GM18499 (cell line): Measurements from ENCODE around the gene CDC42EP1.
A peak's percentile ranks its signal among the peaks of the same experiment; 100 is the strongest.
"Not testable (repeated sequence)": the region's sequence is repeated elsewhere in the genome, so short reads cannot be mapped to it uniquely, and the experiment has no call there.

Experiments used
- ATAC-seq: cut with Tn5 transposase; IDR thresholded peaks from one replicate; pipeline ENCODE4 v1.9.1; 2021; ENCODE audit warnings: moderate number of reproducible peaks; ENCODE audit not compliant: insufficient read depth, unreplicated experiment

Gene CDC42EP1

DNA sequence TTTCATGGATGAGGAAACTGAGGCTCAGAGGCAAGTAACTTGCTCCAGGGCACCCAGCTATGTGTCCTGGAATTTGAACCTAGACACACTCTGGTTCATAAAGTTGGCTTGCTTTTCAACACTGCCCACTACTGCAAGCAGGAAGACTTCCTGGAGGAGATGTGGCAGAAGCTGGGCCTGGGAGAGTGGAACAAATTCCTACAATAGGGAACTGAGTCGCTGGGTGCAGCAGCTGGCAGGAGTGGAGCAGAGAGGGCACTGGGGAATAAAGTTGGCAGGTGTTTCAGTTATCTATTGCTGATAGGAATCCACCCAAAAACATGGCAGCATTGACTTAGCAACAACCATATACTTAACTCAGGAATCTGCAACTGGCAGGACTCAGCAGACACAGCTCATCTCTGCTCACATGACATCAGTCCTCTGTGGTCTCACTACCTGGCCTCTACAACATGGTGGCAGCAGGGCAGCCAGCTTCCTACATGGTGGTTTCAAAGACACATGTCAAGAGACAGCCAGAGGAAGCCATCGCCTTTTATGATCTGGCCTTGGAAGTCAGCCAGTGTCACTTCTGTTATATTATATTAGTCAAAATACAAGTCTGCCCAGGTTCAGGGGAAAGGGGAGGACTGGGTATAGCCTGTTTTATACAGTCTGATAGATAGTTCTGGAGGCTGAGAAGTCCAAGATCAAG, 30.5 kb upstream of the CDC42EP1 start:
- ATAC-seq, result no peak

DNA sequence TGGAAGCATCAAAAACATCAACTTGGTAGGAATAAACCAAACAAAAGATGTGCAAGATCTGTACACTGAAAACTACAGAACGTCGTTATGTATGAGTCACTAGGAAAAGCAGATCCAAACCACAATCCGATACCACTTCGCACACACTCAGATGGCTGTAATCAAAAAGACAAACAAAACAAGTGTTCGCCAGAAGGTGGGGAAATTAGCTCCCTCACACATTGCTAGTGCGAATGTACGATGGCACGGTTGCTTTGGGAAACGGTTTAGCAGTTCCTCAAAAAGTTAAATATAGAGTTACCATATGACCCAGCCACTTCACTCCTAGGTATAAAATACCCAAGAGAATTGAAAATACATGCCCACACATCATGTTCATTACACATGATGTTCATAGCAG, 26.3 kb upstream of the CDC42EP1 start:
- no peak for ATAC-seq

GRCh38 chr22:37534445-37534844, 25.8 kb upstream of the CDC42EP1 start:
- no peak for ATAC-seq

GRCh38 chr22:37535159-37535558, 25.1 kb upstream of the CDC42EP1 start:
- no peak for ATAC-seq

DNA sequence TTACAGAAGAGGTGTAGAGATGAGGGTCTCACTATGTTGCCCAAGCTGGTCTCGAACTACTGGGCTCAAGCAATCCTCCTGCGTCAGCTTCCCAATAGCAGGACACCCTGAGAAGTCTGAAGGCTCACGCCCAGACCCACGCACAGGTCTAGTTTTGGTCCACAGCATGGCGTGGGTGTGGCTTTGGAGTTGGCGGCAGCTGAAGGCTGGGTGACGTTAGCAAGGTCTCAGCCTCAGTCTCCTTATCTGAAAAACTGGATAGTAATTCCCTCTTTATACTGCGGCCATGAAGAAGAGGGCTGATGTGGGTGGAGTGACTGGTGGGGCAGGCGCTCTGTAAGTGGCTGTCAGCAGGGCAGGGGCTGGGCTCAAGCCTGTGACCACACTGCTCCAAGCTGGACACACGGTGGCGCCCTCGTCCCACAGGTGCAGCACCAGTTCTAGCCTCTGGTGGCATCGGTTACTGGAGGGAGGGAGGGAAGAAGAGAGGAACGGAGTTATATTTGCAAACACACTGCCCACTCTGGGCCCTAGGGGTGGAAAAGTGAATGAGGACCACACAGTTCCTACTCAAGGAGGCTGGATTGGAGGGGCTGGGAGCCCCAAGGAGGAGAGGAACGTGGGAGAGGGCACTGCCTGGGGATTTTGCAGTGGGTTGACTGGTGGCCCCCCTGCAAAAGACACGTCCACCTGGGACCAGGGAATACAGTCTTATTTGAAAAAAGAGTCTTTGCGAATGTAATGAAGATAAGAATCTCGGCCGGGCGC, 21.5 kb upstream of the CDC42EP1 start:
- peak; percentile 55 for ATAC-seq

DNA sequence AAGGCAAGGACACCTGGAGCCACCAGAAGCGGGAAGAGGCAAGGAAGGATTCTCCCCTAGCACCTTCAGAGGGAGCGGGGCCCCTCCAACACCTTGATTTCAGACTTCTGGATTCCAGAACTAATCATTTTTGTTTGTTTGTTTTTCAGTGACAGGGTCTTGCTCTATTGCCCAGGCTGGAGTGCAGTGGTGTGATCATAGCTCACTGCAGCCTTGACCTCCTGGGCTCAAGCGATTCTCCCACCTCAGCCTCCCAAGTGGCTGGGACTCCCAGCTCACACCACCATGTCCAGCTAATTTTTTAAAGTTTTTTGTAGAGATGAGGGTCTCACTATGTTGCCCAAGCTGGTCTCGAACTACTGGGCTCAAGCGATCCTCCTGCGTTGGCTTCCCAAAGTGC, 20.5 kb upstream of the CDC42EP1 start:
- ATAC-seq, result not testable (repeated sequence)

GRCh38 chr22:37542416-37542815, 17.9 kb upstream of the CDC42EP1 start:
- ATAC-seq, result not testable (repeated sequence)

DNA sequence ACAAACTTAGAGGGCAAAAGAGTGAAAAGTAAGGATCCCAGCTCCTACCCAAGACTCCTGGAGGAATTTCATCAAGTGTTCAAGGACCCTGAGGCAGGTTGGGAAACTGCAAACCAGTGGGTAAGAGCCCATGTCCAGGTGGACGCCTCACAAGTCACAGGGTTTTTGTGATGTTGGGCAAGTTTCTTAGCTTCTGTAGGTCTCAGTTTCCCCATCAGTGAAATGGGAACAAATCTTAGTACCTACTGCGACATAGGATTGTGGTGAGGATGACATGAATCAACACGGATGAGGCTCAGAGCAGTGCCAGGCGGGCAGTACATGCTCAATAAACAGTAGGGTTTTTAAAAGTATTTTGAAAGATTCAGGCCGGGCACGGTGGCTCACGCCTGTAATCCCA, 17.3 kb upstream of the CDC42EP1 start:
- no peak for ATAC-seq

DNA sequence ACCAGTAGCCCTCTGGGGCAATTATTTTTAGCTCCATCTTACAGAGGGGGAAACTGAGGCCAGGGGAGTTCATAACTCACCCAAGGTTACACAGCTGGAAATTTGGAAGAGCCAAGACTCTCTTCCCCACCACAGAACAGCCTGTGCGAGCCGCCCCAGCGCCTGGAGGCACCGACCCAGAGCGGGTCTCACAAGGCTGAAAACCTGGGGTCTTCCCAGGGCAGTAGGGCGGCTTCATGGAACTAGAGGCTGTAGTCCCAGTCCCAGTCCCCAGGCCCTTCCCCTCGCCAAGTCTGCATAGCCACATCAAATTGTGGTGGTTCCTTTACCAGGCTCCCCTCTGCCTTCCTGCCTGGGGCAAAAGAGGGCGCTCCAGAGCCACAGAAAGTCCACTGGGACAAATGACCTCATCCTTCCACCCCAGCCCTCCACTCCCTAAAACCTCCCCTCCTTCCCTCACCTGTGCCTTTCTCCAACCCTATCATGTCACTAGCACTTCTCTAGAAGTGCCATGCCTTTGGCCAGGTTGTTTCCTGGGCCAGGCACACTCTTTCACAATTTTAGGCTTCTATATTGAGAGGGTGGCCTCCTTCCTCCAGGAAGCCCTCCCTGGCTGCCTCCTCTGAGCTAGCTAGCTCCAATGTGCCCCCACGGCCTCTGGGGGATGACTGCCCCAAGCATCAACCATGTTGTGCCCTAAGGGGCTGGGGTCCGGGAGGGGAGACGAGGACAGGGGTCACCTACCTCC, 15.2 kb upstream of the CDC42EP1 start:
- ATAC-seq, result no peak

DNA sequence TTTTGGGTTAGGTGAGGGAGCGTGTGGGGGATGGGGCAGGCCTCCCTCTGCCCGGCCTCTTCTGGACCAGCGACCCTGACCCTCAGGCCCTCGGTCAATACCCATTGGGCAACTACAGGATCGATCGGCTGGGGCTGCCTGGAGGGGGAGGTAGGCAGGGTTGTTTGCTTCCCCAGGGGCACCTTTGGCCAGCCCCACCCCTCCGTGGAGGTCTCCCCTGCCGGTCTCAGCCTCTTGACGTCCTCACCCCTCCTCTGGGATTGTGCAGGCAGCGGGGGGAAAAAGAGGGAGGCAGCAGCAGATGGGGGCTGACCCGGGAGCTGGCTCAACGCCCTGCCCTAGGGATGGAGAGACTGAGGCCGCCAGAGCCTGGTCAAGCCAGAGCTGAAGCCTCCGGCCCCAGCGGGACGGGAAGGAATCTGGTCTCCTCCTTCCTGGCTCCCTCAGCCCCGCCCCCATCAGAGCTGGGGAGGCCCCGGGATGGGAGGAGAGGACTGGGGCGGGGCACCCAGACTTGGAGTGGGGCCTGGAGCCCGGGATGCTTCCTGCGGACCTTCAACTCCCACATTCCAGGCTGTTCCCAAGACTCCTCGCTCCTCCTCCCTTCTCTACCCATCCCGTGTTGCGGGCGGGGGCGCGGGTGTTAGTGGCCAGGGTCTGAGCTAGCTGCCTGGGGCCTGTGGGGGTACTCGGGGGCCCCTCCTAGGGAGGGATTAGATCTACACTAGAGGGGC, 14.4 kb upstream of the CDC42EP1 start:
- ATAC-seq, result no peak

DNA sequence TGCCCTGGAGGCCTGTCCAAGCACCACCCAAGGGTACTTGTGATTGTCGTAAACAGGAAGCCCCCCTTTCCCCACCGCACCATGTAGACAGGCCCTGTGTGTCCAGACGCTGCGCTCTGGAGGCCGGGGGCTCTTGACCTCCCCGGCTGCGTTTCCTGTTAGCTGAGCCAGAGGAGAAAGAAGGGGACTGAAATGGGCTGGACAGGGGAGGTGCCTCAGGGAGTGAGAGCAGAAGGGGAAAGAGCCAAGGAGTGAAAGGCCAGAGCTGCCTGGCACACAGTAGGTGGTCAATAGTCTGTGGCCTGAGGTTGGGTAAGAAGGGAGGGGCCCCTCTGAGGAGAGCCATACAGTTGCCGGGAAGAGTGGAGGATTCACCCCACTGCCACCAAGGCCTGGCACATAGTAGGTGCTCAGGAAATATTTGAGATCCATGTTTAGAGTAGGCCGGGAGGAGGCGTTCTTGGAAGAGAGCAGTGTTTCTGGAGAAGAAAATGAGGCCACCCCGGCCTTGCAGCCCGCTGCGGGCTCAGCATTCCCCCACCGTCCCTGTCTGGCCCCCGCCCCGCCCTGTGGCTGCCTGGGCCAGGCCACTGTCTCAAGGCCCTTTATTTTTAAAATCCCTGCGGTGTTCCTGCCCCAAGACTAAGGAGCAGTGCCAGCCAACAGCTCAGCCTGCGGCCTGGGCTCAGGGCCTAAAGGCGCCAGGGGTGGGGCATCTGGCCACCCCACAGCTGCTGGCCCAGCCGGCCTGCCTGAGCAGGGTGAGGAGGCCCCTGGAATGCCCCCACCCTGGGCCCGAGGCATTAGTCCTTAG, 13.6 kb upstream of the CDC42EP1 start:
- ATAC-seq, result no peak

DNA sequence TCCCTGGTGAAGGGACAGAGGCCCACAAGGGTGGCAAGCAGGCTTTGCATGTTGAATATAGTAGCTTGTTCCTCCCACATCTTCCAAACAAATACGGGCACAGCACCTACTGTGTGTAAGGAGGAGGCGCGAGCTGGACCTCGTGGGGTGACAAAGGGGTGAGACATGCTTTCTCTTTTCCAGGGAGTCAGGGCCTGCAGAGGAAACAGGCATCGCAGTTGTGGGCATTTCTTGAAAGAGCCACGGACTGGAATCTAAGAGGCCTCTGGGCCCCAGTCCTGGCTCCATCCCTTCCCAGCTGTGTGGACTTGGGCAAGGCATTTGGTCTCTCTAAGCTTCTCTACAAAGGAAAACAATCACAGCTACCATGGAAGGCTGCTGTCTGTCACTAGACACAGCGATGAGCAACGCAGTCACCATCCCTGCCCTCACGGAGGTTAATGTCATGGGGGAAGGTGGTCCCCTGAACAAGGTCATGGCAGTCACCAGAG, 13.0 kb upstream of the CDC42EP1 start:
- no peak for ATAC-seq

DNA sequence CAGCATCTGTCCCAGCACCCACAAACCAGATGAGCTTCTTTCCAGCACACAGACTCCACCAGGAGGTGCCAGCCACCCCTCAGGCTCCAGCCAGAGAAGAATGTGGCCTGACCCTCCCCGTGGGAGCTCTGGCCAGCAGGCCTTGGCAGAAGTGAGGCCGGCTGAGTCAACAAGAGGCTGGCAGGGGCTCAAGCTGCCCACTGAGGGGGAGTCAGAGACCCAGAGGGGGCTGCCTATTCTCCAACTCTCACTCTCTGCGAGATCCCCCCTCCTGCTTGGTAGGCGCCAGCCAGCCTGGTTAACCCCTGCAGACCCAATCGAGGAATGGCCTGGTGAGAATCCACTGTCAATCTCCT, 10.6 kb upstream of the CDC42EP1 start:
- ATAC-seq, result no peak

- not testable (repeated sequence) for ATAC-seq
These were observed 9.4 kb upstream of the CDC42EP1 start for GRCh38 chr22:37550921-37551320.

GRCh38 chr22:37551981-37552380, 8.3 kb upstream of the CDC42EP1 start:
- no peak for ATAC-seq

DNA sequence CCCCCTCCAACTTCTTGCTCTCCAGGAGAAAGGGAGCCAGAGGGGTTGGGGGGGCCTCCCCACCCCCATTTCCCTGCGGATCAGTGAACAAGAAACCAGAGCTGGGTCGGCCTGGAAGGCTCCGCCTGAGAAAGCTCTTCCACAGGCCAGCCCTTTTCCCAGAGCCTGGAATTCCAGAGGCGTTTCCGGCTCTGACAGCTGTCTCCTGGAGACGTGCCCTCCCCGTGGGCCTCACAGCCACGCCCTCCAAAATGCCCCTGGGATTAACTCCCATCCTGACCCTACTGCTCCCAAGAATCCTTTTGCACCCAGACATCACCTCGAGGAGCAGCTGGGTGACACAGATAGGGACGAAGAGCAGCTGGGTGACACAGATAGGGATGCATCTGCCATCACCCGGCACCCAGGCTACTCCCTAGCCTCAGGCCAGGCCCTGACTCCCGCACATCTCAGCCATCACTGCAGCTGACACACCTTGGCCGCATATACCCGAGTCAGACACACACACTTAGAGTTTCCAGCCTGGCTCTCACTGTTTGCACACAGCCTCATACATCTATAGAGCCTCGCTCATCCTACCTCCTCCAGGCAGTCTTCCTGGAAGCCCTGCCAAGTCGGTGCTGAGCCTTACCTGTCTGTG, 7.6 kb upstream of the CDC42EP1 start:
- no peak for ATAC-seq

- ATAC-seq, result no peak
These were observed 6.6 kb upstream of the CDC42EP1 start for GRCh38 chr22:37553725-37554124.

DNA sequence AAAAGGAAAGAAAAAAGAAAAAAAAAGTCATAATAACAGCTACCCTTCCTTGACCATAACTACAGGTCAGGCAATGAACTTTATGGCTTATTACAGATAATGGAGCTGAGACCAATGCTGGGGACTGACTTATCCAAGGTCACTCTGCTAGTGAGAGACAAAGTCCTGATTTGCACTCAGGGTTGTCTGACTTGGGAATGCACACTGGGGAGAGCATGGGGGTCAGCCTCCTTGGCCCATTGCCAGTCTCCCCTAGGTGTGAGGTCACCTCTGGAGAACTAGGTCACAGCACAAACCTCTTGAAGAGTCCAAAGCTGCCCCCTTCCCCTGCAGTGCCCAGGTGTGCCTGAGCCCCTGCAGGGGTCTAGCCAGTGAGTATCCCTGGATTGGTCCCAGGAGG, 5.3 kb upstream of the CDC42EP1 start:
- no peak for ATAC-seq

- ATAC-seq, result no peak
These were observed 3.6 kb upstream of the CDC42EP1 start for GRCh38 chr22:37556710-37557109.
